Right lobe of liver (tissue), 4 donors: ENCODE data around the gene SSTR5.

Source experiments
- POLR2A ChIP-seq: fragments of 450-650 bp; IDR thresholded peaks from one replicate; pipeline ENCODE4 v1.6.1; 2017; ENCODE audit warnings: antibody characterized with exemption, mild to moderate bottlenecking
- TF ChIP-seq, protein P1 (sequence below), 4 donors: fragments of 200-600 bp in 3 of 4; fragments of 450-650 bp in 1 of 4; IDR thresholded peaks; one replicate each; pipeline versions ENCODE4 v1.5.1 to v1.8.0; 2016 to 2022; ENCODE audit warnings: antibody characterized with exemption in 4 of 4, mild to moderate bottlenecking in 2 of 4
- donor health status: DM: no; HTN: no; CAD: no.
- donor health status: DM: no; HTN: no; CAD: no.
- donor health status: DM: no; HTN: yes; CAD: no.

DNA sequence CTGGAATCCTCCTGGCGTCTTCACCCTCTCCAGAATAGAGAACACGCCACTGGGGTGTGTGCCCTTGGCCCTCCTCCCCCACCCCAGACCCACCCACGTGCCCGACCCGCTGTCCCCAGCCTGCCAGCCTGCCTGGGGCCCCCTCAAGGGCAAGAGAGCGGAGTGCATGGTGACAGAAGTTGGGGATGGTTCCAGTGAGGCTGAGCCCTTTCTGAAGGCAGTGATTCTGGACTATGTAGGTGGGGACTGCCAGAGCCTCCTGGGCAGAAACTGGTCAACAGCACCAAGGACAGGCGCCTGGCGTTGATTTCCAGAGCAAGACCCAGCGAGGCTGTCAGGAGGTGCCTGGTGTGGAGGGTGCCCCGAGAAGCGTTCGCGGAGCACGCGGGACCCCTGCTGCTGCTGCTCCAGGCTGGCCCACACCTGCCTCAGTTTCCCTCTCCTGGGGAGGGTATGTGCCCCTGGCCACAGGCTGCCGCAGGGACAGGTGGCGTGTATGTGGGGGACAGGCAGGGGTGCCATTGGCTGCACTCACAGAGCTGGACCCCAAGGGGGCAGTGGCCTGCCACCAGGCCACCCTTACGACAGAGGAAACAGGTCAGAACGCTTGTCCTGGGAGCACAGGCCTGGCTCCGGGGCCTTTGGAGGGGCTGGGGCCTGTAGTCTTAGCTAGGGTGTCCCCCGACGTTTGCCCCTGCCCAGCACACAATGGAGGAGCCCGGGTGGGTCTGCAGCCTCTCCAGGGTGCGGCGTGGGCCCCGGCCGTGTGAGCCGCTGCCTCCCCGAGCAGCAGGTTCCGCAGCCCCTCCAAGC is 1.2 kb downstream of the SSTR5 start:
- TF ChIP-seq, protein P1, sequence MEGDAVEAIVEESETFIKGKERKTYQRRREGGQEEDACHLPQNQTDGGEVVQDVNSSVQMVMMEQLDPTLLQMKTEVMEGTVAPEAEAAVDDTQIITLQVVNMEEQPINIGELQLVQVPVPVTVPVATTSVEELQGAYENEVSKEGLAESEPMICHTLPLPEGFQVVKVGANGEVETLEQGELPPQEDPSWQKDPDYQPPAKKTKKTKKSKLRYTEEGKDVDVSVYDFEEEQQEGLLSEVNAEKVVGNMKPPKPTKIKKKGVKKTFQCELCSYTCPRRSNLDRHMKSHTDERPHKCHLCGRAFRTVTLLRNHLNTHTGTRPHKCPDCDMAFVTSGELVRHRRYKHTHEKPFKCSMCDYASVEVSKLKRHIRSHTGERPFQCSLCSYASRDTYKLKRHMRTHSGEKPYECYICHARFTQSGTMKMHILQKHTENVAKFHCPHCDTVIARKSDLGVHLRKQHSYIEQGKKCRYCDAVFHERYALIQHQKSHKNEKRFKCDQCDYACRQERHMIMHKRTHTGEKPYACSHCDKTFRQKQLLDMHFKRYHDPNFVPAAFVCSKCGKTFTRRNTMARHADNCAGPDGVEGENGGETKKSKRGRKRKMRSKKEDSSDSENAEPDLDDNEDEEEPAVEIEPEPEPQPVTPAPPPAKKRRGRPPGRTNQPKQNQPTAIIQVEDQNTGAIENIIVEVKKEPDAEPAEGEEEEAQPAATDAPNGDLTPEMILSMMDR (IDR thresholded peaks at IDR 0.05), result no peak
- no peak for TF ChIP-seq POLR2A
